Left colon (tissue), 2 donors: Measurements from ENCODE around the gene AGR2. TPM values are rescaled to one million over a fixed set of nuclear protein-coding genes. Genes with fewer than 3 reads are reported as not detected.

Experiments
- ATAC-seq: fragments of 200-7000 bp; cut with Tn5 transposase; one replicate; pipeline ENCODE4 v1.9.1; 2020; ENCODE audit warnings: mild to moderate bottlenecking, moderate library complexity
- DNase-seq, 2 donors: peaks; one replicate each; pipeline ENCODE4 v3.0.0-alpha.2; 2020
- intact Hi-C, 2 donors: fragments of 100-400 bp; cut with DNase I in 1 of 2; cut with micrococcal nuclease in 1 of 2; formaldehyde crosslinking; loops; one replicate each; pipeline versions ENCODE4 v1.11.2 to v1.14.0; 2022; cut with DNase I, micrococcal nuclease
- total RNA-seq, 2 donors: library from RNA; stranded (reverse); fragmentation: NEBNext Ultra II Directional; extraction: Animal tissue kit (Norgen Biotek cat#: 25700); gene quantifications; one replicate each; pipeline ENCODE4 v1.2.1, GENCODE V29; 2021
- donor health status: DM: no; HTN: no; CAD: no.
- donor health status: DM: yes; HTN: yes; CAD: no.

AGR2 gene
- total RNA-seq, 2 donors from 2014 or later: 725 to 1,046 TPM

DNA sequence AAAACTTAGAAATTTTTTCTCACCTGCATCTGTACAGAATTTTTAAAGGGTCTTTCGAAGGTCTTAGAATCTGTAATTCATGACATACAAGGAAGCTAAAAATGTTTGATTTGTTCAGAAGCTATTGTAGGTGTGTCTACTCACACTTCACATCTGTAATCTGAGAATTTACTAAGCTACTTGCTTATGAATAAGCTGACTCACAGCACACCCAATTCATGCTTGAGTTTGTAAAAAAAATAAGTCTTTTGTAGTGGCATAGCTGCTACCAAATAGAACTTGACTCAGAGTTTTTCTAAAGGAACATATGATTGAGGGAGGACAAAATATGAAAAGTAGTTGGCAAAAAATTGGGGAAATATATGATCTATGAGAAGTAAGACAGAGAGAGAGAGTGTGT is 12.7 kb upstream of the AGR2 start:
- ATAC-seq (peak; percentile 55), DNase-seq (no peak)
- intact Hi-C loops: no loop called here

DNA sequence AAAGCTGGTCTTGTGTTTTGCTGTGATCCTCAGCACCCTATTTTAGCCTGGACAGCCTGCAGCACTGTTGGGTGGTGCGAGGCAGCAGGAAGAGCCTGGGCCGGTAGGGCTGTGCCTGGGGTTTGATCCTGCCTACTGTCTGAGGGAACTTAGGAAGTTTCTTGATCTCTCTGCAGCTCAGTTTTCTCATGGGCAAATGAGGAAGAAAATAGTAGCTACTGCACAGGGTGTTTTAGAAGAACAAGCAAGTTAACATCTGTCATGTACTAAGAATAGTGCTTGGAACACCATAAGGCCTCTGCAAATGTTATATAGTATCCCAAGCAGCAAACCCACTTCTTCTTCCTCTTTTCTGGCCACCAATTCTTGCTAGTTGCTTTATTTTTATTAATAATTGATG is 12.0 kb upstream of the AGR2 start:
- ATAC-seq: peak; percentile 37
- no peak for DNase-seq
- intact Hi-C loops: no loop called here

DNA sequence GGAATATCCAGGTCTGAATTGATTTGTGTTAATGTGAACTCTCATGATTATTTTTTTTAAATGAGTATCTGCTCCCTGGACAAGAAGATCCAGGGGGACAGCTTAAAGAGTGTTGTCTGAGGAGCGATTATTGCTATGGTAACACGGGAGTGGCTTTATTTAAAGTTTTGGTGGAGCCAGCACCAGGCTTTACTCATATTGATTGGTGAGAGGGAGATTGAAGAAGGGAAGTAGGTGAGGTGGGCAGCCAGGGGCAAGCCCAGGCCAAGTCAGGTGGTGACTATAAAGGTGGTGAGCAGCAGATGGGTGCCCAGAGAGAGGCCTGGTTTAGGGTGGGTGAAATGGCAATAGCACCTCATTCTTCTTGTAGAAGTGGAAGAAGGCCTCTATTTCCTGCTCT is 10.2 kb upstream of the AGR2 start:
- peak; percentile 43 for ATAC-seq
- intact Hi-C loops: no loop called here
- peak; percentile 36 to 56 for DNase-seq

DNA sequence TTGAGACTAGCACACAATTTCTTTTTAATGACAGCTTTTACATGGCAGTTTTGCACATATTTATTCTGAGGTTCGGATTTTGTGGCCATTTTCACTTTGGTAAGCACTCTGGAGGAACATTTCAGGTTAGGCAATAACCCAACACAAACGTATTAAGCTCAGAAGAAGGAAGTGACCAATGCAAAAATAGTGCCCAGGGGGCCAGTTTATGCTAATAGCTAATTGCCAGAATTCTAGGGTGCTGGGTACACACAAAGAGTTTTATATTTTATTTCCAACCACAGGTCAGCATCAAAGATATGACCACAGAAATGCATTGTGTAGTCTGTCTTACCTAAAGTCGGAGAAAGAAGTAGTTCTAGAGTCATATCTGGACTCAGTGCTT is 8.4 kb upstream of the AGR2 start:
- no peak for DNase-seq
- no peak for ATAC-seq
- intact Hi-C loops: no loop called here

DNA sequence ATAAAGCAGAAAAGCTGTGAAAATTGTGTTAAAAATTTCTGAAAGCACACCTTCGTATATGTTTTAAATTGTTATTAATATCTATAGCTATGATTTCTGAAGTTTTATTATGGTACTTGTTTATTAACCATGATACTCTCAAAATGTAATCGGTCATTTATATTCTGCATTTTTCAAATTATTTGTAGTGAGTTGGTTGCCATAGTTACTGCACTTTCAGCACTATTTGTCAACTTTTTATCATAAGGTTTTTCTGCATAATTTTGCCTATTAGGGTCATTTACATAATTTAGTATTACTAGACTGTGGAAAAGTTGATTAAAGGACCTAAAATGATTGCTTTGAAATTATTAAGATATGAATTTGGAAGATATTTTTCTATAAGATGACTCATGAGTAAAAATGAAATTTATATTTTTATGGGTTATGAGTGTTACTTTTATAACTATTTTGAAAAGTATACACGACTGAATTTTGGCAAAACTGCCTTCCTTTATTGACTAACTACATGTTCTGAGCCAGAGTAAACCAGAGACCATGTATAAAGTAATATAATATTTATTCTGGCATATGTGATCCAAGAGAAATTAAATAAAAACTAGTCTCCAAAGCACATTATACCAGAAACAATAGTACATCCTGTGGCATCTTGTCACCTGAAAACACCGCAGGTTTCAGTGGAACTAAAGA is 7.9 kb upstream of the AGR2 start:
- ATAC-seq: no peak

DNA sequence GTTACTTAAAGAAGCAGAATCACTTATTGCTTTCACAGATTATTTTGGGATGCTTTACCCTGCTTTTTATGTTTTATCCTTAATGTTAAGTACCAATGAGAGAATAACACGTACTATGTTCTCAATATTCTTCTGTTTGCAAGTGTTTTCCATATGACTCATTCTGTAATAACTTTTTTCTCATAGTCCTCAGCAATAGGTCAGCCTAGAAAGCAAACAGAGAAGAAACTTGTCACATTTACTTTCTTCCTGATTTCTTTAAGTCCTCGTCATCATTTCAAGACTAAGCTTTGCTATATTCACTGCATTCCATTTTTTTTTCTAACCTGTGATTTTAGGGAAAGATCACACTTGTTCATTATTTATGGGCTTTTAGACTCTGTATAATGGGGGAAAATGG is 6.8 kb upstream of the AGR2 start:
- intact Hi-C loops: no loop called here
- no peak for DNase-seq
- peak; percentile 63 for ATAC-seq

More for the DNA sequence above, 7.9 kb upstream of the AGR2 start:
- no peak for DNase-seq
- intact Hi-C loops: no loop called here

DNA sequence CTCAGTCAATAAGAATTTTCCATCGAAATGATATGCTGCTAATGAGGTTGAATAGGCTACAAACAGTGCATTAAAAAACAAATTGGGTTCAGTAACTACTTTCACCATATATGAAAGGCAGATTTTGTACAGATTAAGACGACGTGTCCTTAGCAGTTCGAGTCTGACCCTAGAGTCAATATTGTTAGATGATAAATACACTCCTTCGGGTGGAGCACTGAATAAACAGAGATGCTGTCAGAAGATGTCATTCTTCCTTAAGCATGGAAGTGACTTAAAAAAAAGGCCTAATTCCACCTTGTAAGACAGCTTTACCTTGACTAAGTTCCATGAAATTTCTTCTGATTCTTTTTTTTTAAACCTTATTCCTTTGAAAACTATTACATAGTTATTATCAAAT is 5.8 kb upstream of the AGR2 start:
- DNase-seq (no peak), ATAC-seq (peak; percentile 78)
- intact Hi-C loops: no loop called here

DNA sequence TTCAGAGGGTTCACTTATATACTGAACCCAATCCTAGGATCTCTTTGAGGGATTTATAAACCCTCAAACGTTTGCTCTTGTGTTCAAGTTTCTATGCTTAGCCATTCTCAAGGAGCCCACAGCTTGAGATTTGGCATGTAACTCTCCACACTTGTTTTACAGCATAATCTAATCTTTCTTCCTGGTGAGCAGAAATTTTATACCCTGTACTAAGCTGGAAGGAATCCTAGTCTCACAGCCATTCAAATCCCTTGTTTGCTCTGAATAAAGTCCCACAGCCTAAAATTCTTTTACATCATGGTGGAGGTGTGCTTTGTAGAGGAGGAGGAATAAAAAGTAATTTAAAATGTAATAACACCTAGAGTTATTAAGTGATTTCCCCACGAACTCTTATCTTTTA is 5.3 kb upstream of the AGR2 start:
- intact Hi-C loops: no loop called here
- ATAC-seq (peak; percentile 64), DNase-seq (no peak)

DNA sequence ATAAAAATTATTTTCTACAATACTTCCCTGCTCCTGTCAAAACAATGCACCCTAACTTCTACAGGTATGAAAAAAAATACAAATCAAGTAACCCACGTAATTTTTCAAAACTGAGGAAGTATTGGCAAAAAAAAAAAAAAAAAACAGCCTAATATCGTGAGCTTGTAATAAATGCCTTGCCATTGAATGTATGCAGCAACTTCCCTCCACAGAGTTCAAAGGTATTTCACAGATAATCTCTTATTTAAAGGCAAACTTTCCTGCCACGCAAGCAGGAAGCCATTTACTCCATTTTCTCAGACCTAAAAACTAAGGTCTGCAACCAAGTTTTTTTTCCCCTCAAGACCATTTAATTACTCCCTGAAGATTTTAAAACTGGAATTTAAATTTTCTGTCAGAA is 642 bp upstream of the AGR2 start:
- ATAC-seq: no peak
- no peak for DNase-seq
- intact Hi-C loops: no loop called here

DNA sequence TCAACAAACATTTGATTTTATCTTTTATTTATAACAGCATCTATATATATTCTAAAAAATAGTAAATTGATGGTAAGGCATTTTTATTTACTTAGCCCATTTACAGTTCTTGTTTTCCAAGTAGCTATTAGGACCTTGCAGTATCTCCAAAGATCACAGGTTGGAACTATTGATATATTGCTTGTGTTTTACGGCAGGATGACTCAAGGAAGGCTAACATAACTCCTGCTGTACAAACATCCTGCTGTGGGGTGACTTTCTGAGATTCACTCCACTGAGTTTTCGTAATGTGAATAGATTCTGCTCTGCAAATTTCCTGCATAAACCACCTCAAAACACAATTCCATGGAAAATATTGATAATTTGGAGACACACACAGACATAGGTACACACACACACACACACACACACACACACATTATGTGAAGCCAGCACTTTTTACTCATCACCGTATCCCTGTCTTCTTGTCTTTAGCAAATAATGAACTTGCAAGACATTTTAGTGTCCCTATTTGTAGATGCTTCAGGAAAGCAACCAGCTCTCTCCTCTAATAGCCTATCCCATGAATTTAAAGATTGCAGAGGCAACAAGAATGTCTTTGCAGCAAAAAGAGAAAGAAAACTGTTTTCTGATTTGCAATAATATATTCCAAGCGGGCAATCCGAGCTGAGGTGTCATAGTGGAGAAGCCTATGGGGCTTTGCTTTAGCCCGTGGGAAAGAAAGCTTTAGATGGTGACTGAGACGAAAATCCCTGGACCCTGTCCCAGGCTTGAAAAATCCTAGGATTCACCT is 722 bp downstream of the AGR2 start:
- ATAC-seq (peak; percentile 72), DNase-seq (no peak)
- intact Hi-C loops: no loop called here

DNA sequence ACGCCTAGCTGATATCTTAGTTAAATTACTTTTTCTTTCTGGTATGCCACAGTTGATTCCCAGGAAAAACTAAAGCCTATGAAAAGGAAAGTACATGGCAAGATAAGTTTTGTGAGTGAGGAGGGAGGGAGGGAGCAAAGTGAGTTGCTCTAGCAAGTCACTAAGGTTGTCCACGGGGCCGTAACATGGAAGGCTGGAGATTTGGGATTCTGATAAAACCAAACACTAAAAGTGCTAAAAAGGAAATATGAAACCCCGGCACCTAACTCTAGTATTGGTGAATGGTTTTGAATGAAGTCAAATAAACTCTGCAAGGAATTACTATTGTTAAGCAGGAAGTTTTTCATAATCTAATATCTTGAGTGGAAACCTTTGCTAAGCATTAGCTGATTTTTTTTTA is 1.7 kb downstream of the AGR2 start:
- DNase-seq (no peak), ATAC-seq (peak; percentile 2)
- intact Hi-C loops: no loop called here

DNA sequence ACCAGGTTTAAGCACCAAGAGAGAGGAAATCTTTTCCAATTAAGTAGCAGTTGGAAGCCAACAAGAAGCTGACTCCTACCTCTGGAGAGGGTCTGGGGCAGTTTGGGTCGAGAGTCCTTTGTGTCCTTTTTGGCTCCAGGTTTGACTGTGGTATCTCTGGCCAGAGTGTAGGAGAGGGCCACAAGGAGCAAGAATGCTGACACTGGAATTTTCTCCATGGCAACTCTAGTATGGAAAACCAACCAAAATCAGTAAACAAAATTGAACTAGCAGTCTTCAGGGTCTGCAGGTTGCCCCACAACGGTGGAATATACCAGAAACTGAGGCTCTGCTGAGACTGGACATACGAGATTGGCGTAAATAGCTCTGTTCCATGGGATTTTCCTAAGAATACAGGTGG is 3.2 kb downstream of the AGR2 start:
- no peak for ATAC-seq
- DNase-seq: no peak
- intact Hi-C loops: no loop called here

DNA sequence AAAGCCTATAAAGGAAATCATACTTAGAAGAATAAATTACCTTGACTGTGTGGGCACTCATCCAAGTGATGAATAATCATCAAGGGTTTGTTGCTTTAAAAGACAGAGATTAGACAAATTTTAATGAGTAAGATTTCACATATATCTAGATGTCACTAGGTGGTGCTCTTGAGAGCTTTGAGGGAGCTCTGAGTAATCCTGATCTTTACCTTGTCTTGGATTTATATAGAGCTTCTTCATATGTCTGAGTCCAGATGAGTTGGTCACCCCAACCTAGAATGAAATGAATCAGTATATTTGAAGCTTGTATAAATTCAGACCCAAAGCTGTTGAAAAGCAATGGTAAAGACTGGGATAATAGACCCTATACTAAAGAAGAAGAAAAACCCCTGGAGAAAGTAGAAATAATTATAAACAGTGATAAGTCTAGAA is 3.7 kb downstream of the AGR2 start:
- ATAC-seq: peak; percentile 46
- no peak for DNase-seq
- intact Hi-C loops: no loop called here

DNA sequence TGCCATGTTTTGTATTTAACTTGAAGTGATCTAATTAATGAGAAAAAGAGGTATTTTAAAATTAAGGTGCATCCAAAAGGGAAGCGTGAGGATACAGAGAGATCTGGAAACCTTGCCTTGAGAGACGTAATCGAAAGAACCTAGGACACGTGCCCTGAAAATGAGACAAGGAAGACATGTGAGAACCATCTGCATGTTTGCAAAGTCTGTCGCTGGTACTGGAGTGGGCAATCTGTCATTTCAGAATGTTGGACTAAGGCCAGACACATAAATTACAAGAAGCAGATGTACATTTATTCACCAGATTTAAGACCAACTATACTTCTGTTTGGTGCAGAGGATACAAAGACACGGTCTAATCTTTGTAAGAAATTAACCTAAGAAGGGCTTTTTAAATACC is 9.2 kb downstream of the AGR2 start:
- no peak for ATAC-seq
- intact Hi-C loops: no loop called here
- DNase-seq: no peak

DNA sequence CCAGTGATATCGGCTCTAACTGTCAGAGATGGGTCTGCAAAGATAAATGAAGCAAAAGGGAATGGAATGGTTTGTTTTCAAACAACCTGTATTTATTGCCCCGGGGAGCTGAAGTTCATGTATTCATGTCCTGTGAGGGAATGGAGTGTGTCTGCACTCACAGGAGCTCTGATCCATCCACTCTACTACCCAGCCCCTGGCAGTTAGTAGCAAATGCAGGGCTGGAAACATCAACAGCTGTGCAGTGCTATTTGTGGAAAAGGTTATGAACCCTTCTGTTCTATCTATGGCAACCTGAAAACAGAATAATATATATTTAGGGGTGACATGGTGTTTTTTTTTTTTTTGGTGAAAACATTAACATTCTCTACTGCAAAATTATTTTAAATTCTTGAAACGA is 9.8 kb downstream of the AGR2 start:
- no peak for DNase-seq
- ATAC-seq: no peak
- intact Hi-C loops: no loop called here

DNA sequence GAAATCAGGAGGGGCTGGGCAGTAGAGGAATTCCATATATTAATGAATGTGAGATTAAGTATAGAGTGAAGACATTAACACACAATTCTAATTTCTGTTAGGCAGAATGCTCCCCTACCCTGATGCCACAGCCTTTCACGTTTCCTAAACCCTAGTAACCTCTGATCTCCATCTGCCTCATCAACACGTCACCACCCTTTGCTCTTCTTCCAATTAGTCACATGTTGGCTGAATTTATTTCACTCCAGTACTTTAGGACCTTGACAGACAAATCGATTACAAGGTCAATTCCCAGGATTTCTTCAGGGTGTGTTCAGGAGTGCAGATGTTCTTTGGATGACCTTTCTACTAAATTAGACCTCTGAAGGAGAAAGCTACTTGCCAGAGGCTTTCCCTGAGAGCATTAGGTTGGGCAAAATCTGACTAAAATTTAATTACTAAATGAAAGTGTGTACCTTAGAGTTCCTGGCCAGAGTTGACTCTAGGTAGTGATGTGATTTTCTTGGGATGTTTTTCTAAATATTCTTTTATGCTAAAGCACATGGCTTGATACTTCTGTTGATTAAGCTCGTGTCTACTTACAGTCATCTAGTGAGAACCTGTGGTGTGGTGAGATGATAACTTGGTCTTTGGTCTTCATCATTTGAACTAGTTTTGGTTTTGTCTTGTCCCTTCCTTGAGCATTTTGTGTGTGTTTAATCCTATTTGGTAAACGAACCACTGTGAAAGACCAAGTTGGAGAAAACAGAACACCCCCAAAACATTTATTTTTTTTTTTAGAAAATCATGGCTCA is 12.7 kb downstream of the AGR2 start:
- intact Hi-C loops: no loop called here
- DNase-seq: no peak
- ATAC-seq: peak; percentile 48

DNA sequence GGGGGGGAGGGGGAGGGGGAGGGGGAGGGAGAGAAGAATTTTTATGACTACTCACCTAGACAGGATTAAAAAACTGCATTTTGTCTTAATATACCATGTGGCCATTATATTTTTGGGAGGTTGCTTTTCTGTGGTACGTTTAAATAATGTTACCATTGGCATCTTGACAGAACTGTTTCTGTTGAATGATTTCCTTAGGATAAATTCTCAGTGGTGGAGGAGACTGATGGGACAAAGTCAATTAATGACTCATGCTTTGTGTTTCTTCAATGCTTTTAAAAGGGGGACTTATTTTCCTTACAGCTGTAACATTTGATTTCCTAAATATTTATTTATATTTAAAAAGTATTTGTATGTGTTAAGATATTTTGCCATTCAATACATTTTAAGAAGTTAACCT is 13.7 kb downstream of the AGR2 start:
- ATAC-seq: peak; percentile 23
- intact Hi-C loops: no loop called here
- no peak for DNase-seq

DNA sequence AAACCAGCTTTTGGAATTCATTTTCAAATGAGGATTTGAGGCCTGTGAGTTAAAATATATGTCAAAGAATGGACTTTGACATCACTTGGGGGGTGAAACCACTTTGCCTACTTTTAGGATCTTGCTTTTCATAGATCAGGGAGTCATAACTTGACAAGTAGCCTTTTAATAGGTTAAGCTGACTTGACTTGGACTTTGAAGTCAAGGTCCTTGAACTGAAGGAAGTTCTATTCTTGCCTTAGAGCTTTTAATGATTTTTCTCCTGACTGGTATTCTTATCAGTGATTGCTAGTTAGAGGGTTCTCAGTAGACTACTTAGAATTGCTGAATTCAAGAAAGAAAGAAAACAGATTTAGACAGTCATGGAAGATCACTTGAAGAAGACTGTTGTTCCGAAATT is 17.7 kb downstream of the AGR2 start:
- ATAC-seq: peak; percentile 69
- intact Hi-C loops: no loop called here
- DNase-seq: no peak

DNA sequence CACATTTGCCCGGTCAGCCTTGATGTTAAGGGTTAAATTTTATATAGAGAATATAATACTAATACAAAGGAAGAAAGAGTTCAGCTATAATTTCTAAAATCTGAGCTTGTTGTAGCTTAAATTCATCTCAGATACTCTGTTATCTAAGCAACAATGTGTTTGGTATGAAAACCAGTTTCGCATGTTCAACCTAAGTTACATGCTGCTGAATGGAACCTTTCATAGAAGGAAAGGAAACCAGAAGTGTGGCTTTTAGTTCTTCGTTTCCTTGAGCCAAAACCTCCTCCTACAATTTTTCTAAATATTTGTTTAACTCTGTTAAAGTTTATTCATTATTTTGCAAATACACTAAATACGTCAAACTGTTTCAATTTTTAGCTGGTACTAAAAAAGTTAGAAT is 18.5 kb downstream of the AGR2 start:
- DNase-seq: no peak
- intact Hi-C loops: no loop called here
- ATAC-seq: peak; percentile 58

DNA sequence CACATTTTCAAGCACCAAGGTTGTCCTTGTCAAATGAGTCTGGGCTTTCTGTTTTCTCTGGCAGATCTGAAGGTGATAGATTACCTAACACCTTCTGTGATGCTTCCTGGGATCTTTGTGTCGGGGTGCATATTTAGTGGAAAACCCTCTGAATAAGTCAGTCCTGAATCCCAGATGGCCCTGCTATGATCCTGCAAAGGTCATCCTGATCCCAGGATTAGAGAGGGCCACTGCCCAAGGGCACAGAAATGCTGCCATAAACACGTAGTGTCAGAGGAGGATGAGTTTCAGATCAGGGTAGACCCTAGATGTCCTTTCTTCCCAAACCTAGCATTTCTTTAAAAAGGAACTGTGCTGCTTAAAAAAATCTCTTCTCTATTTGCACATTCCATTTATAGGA is 19.0 kb downstream of the AGR2 start:
- ATAC-seq: no peak

More for the DNA sequence above, 19.0 kb downstream of the AGR2 start:
- intact Hi-C loops: no loop called here
- no peak for DNase-seq
